NOMO-1 treated with dmso at 0.1 percent for 144 hours (cell line): Measurements from ENCODE around the gene ADGRA1.

Experiments
- DNase-seq: peaks from one replicate; lab custom pipeline; 2025; ENCODE audit not compliant: unreplicated experiment; lab: John Stamatoyannopoulos, UW

Gene ADGRA1

GRCh38 chr10:133075346-133076137 lies 12.2 kb upstream of the ADGRA1 start:
- DNase-seq: no peak

DNA sequence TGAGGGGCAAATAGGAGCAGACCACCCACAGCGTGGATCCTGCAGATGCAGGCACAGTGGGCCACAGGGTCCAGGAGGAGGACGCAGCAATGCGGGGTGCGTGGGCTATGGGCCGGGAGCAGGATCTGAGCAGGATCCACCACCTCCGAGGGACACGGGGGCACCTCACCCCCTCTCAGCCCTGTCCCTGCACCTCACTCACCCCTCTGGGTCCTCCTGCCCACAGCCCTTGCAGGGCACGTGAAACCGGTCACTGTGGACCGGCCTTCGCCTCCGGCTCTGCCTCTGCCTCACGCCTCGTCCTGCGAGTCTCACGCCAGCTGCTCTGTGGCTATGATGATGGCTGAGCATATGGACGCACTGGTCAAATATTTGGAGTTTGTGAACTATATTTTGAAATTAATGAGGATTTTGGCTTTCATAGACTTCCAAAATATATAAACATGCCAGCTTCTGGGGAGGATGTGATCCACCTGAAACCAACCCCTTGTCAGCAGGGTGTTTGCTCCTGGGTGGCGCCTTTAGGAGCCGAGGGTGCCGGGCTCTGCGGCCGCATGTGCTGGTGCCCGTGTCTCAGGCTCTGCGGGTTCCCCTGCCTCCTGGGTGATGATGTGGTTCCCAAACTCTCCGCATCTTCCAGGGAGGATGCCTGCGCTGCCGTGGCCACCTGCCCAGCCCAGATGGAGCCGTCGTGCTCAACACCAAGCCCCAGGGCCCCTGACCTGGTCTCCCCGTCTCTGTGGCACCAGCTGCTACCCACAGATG lies 11.3 kb upstream of the ADGRA1 start:
- DNase-seq: no peak

- DNase-seq: no peak
Observed at GRCh38 chr10:133079836-133080682, 7.7 kb upstream of the ADGRA1 start.

- DNase-seq: no peak
Observed at GRCh38 chr10:133080683-133081040, 7.1 kb upstream of the ADGRA1 start.

- DNase-seq: no peak
Observed at GRCh38 chr10:133081636-133082035, 6.1 kb upstream of the ADGRA1 start.

GRCh38 chr10:133082685-133083421 lies 4.9 kb upstream of the ADGRA1 start:
- DNase-seq: no peak

- DNase-seq: no peak
Observed at GRCh38 chr10:133083422-133084100, 4.2 kb upstream of the ADGRA1 start.

- no peak for DNase-seq
Observed at GRCh38 chr10:133084491-133084890, 3.2 kb upstream of the ADGRA1 start.

DNA sequence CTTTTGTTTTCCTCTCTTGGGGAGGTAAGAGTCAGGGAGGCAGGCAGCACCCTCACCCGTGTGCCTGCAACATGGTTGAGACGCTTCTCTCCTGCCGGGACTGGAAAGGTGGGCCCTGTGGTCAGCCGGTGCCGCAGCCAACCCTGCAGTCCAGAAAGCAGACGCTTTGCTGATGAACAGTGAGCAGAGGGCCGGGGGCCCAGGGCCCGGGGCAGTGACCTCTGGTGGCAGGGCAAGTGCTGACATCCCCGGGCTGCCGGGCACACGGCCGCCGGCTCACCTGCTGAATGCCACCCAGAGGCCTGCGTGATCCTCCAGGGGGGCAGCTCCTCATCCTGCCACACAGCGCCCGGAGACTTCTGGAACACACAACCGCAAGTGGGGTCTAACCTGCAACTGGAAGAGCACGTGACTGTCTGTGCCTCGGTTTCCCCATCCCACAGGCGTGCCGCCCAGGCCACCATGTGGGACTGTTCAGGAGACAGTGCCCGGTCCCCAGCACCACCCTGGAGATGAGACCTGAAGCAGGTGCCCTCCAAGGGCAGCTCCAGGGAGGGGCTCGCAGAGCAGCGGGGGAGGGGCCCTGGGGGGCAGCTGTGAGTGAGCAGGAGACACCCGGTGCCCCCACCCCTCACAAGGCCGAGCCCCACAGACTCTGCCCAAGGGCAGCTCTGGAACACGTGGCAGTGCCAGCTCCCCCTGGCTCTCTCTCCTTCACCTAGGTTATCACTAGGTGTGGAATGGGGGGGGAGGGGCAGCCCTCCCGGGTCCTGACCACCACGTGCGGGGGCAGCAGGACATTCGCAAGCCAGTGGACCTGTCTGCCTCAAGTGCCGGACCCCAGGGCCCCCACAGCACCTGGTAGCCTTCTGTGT lies 2.2 kb upstream of the ADGRA1 start:
- no peak for DNase-seq

- no peak for DNase-seq
Observed at GRCh38 chr10:133086247-133086646, 1.5 kb upstream of the ADGRA1 start.

- no peak for DNase-seq
Observed at GRCh38 chr10:133087045-133087678, 562 bp upstream of the ADGRA1 start.

DNA sequence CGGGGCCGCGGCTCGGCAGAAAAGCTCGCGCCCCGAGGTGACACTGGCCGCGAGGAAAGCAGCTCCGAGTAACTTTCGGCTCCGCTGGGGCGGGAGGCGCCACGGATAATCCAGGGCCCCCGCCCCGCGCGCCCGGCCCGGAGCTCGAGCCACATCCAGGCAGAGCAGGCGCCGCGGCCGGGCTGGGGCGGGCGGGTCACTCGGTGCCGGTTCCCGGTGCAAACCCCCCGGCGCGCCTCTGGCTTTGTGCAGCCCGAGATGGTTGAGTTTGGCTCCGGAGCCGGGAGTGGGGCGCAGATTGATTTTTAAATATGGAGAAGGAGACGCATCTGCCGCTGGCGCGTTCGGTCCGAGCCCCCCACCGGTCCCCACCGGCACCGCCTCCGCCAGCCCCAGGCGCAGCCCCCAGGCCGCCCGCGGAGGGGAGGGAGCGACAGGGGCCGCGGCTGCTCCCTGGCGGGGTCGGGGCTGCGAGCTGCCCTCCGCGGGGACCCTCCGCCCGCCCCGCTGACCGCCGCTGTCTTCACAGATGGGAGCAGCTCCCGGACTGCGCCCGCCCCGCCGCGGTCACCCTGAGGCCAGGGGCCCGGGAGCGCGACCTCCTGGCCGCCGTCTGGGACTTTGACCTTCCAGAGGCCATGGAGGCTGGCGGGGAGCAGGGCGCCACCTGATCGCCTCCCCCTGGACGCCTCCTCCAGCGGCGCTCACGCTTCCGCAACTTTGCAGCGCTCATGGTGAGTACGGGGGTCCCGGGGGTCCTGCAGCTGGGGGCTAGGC lies 643 bp downstream of the ADGRA1 start:
- no peak for DNase-seq

DNA sequence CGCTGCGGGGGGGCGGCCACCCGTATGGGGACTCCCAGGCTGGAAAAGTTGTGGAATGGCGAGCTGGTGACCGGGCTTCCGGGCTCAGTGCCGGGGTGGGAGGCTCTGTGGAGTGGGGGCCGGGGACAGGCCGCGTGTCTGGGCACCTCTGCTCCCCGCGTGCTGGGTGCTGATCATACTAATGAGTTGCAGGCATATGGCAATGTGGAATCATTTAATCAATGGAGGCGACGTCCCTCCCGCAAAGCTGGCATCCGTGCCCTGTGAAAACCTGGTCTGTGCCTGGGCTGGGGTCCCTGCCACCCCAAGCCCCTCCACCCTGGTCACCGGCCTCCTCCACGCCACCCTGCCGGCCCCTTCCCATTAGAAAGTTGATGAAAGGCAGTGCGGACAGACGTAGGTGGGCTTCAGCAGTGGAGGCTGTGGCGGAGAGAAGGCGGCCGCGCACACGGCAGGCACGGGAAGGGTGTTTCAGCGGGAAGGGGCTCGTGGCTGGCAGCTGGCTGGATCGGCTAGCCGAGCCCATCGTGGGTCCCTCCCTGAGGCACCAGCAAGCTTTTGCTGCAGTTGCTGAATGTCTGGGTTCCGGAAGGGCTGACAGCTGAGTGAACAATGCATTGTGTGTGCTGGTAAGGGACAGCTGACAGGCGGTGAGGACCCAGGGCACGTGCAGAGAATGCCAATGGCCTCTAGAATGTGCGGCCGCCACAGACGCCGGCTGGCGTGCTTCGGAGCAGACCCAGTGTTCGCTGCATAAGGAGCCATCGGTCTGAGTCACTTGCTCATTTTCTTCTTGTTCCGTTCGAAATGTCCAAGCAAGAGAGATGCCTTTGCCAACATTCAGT lies 1.5 kb downstream of the ADGRA1 start:
- DNase-seq: no peak

DNA sequence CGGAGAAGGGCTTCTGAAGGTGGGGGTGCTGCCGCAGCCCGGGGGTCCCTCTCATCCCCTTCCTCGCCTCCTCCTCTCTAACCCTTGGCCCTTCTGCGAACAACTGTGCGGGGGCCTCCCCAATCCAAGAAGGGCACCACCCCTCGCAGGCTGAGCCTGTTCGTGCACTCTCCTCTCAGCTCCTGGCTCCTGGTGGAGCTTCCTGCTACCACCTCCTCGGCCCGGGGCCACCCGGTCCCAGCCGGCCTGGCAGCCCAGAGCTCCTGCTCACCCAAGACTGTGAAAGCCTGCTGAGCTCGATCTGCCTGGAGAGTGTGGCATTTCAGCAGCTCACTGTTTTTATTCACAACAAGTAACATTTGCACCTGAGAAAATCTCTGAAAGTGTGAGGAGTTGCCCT lies 2.4 kb downstream of the ADGRA1 start:
- DNase-seq: no peak

DNA sequence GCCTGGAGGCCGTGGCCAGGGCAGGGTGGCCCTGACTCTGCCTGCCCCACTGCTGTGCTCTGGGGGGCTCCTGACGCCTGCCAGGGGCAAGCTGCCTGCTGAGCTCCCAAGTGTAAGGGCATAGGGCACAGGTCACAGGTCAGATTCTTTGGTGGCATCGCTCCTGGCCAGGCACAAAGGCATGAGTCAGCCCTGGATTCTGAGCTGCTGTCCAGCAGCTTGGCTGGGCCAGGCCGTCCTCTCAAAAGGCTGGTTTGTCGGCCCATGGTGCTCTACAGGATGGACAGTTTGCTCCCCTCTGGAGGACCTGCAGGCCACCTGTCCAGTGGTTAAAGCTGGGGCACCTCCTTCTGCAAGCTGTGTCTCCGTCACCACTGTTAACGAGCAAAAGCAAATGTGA lies 2.9 kb downstream of the ADGRA1 start:
- no peak for DNase-seq

GRCh38 chr10:133091316-133091715 lies 3.6 kb downstream of the ADGRA1 start:
- DNase-seq: no peak

DNA sequence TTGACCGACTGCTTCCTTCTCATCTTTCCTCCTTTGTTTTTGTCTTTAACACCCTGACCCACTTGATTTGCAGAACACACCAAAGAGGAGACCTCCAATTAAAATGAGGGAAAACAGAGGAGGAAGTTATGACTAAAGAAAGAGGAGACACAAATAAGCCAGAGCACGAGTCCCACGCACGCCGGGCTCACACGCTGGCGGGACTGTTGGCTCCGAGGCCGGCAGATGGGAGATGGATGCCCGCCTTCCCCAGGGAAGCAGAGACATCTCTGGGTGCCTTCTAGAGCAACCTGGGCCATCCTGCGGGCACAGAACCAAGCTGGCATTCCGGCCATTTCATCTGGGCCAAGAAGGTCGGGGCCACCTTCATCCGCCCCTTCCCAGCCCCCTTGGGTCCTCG lies 5.6 kb downstream of the ADGRA1 start:
- DNase-seq: no peak
